A549 treated with GW870086 at 1 μM for 4 hours (cell line): ENCODE measurements around the gene SLC2A6. TPM values are rescaled to one million over a fixed set of nuclear protein-coding genes. Genes with fewer than 3 reads are reported as not detected.

Experiments
- total RNA-seq: library from RNA; stranded (reverse); fragments of 200-300 nt; extraction: Qiagen RNA extraction; gene quantifications from 5 replicates; pipeline ENCODE4 v1.2.3, GENCODE V29; 2022; ENCODE audit warnings: low read depth

Gene SLC2A6
- total RNA-seq, result 13.5 to 21.5 TPM (median 19.5 TPM) in 5 replicates

GRCh38 chr9:133478851-133479711, at the start of gene SLC2A6:
SLC2A6 (minus strand) TSS chr9:133479099; CDS start chr9:133479059, 40 bp downstream.

GRCh38 chr9:133524679-133525228, 45.9 kb upstream of the SLC2A6 start, which contains the start of gene MYMK:
MYMK (minus strand) TSS chr9:133524959; CDS start chr9:133524844, 115 bp downstream.

GRCh38 chr9:133459476-133460404, 19.2 kb downstream of the SLC2A6 start, which contains the start of gene CACFD1:
CACFD1 (plus strand) TSS chr9:133459978; CDS start chr9:133460067, 89 bp downstream.

GRCh38 chr9:133421615-133422542, 57.0 kb downstream of the SLC2A6 start, which contains the start of gene ADAMTS13:
ADAMTS13 (plus strand) TSS chr9:133422367; CDS start chr9:133422444, 77 bp downstream.

Other genes starting within 250 kb of the SLC2A6 start
- gene ABO, start 203.9 kb downstream of the SLC2A6 start, total RNA-seq, result not detected in 5 replicates
- gene SURF6, start 142.9 kb downstream of the SLC2A6 start, total RNA-seq, result 19.9 to 29.3 TPM (median 24.0 TPM) in 5 replicates
- 21.0 to 32.2 TPM (median 30.2 TPM) in 5 replicates for gene MED22, start 131.0 kb downstream of the SLC2A6 start, total RNA-seq
- 3,291 to 3,531 TPM (median 3,341 TPM) in 5 replicates for gene RPL7A, start 130.9 kb downstream of the SLC2A6 start, total RNA-seq
- gene SURF1, start 122.6 kb downstream of the SLC2A6 start, total RNA-seq, result 37.9 to 50.3 TPM (median 43.3 TPM) in 5 replicates
- 36.7 to 54.8 TPM (median 45.8 TPM) in 5 replicates for gene SURF2, start 122.5 kb downstream of the SLC2A6 start, total RNA-seq
- 173 to 210 TPM (median 201 TPM) in 5 replicates for gene SURF4, start 103.0 kb downstream of the SLC2A6 start, total RNA-seq
- 0.53 to 1.2 TPM (median 0.68 TPM) in 5 replicates for gene STKLD1, start 102.7 kb downstream of the SLC2A6 start, total RNA-seq
- gene REXO4, start 61.1 kb downstream of the SLC2A6 start, total RNA-seq, result 29.9 to 37.9 TPM (median 32.5 TPM) in 5 replicates
- 0.37 to 1.1 TPM (median 0.52 TPM) in 5 replicates for gene ADAMTS13, start 56.7 kb downstream of the SLC2A6 start, total RNA-seq
- 3.0 to 4.5 TPM (median 4.3 TPM) in 5 replicates for gene CACFD1, start 19.1 kb downstream of the SLC2A6 start, total RNA-seq
- gene MYMK, start 45.9 kb upstream of the SLC2A6 start, total RNA-seq, result not detected in 5 replicates
- gene ADAMTSL2, start 55.6 kb upstream of the SLC2A6 start, total RNA-seq, result 0.03 TPM in 1 of 5 replicates, not detected in the others
- not detected in 5 replicates for gene FAM163B, start 130.3 kb upstream of the SLC2A6 start, total RNA-seq
- not detected in 5 replicates for gene DBH, start 157.3 kb upstream of the SLC2A6 start, total RNA-seq